HG02763 (cell line): ENCODE data around the gene FAM222A.

Experiments
- ATAC-seq: cut with Tn5 transposase; IDR thresholded peaks from one replicate; pipeline ENCODE4 v1.9.1; 2021; ENCODE audit warnings: mild to moderate bottlenecking, moderate library complexity; ENCODE audit not compliant: unreplicated experiment

FAM222A gene

GRCh38 chr12:109713187-109714070, at the start of gene FAM222A:
FAM222A (plus strand) TSS chr12:109713825; CDS start chr12:109744147, 30,322 bp downstream.
- ATAC-seq = peak; percentile 90

- ATAC-seq = no peak
Observed at GRCh38 chr12:109664402-109664801, 49.2 kb upstream of the FAM222A start.

GRCh38 chr12:109666068-109666467, 47.6 kb upstream of the FAM222A start:
- ATAC-seq = no peak

GRCh38 chr12:109670731-109671130, 42.9 kb upstream of the FAM222A start:
- no peak for ATAC-seq

GRCh38 chr12:109671502-109671901, 42.1 kb upstream of the FAM222A start:
- no peak for ATAC-seq

- ATAC-seq = no peak
Observed at GRCh38 chr12:109673379-109673778, 40.2 kb upstream of the FAM222A start.

GRCh38 chr12:109673884-109674283, 39.7 kb upstream of the FAM222A start:
- ATAC-seq = no peak

- ATAC-seq = no peak
Observed at GRCh38 chr12:109675411-109675810, 38.2 kb upstream of the FAM222A start.

- ATAC-seq = no peak
Observed at GRCh38 chr12:109677279-109677691, 36.3 kb upstream of the FAM222A start.

- ATAC-seq = no peak
Observed at GRCh38 chr12:109678719-109679118, 34.9 kb upstream of the FAM222A start.

GRCh38 chr12:109679501-109680263, 33.9 kb upstream of the FAM222A start:
- no peak for ATAC-seq

GRCh38 chr12:109680264-109681005, 33.2 kb upstream of the FAM222A start:
- ATAC-seq = no peak

GRCh38 chr12:109681986-109682707, 31.5 kb upstream of the FAM222A start:
- no peak for ATAC-seq

GRCh38 chr12:109682708-109683060, 30.9 kb upstream of the FAM222A start:
- ATAC-seq = no peak

GRCh38 chr12:109683316-109683715, 30.3 kb upstream of the FAM222A start:
- ATAC-seq = no peak

GRCh38 chr12:109685574-109686447, 27.8 kb upstream of the FAM222A start:
- ATAC-seq = no peak

- no peak for ATAC-seq
Observed at GRCh38 chr12:109686523-109686922, 27.1 kb upstream of the FAM222A start.

GRCh38 chr12:109687250-109687649, 26.4 kb upstream of the FAM222A start:
- ATAC-seq = no peak

GRCh38 chr12:109689426-109689825, 24.2 kb upstream of the FAM222A start:
- ATAC-seq = no peak

GRCh38 chr12:109693160-109693559, 20.5 kb upstream of the FAM222A start:
- ATAC-seq = no peak
